HG02884 (cell line): ENCODE data around the gene MEF2C.
A peak's percentile ranks its signal among the peaks of the same experiment; 100 is the strongest.
"Not testable (repeated sequence)": the region's sequence is repeated elsewhere in the genome, so short reads cannot be mapped to it uniquely, and the experiment has no call there.

Experiments
- ATAC-seq: cut with Tn5 transposase; IDR thresholded peaks from one replicate; pipeline ENCODE4 v1.9.1; 2021; ENCODE audit warnings: mild to moderate bottlenecking, moderate library complexity; ENCODE audit not compliant: unreplicated experiment

The MEF2C gene

GRCh38 chr5:88863523-88863922 lies 19.5 kb downstream of the MEF2C start:
- ATAC-seq = no peak

GRCh38 chr5:88862547-88863175 lies 20.3 kb downstream of the MEF2C start:
- no peak for ATAC-seq

GRCh38 chr5:88861231-88861630 lies 21.8 kb downstream of the MEF2C start:
- ATAC-seq = no peak

- ATAC-seq = no peak
Observed at GRCh38 chr5:88860501-88860900, 22.5 kb downstream of the MEF2C start.

- no peak for ATAC-seq
Observed at GRCh38 chr5:88858392-88858791, 24.6 kb downstream of the MEF2C start.

GRCh38 chr5:88856381-88856780 lies 26.6 kb downstream of the MEF2C start:
- not testable (repeated sequence) for ATAC-seq

GRCh38 chr5:88854769-88855168 lies 28.2 kb downstream of the MEF2C start:
- no peak for ATAC-seq

- ATAC-seq = no peak
Observed at GRCh38 chr5:88847420-88847819, 35.6 kb downstream of the MEF2C start.

- no peak for ATAC-seq
Observed at GRCh38 chr5:88846434-88846833, 36.5 kb downstream of the MEF2C start.

GRCh38 chr5:88845081-88845697 lies 37.8 kb downstream of the MEF2C start:
- ATAC-seq = peak; percentile 85

GRCh38 chr5:88842784-88843183 lies 40.2 kb downstream of the MEF2C start:
- ATAC-seq = no peak

- no peak for ATAC-seq
Observed at GRCh38 chr5:88841212-88841611, 41.8 kb downstream of the MEF2C start.

GRCh38 chr5:88840495-88840894 lies 42.5 kb downstream of the MEF2C start:
- ATAC-seq = no peak

- ATAC-seq = no peak
Observed at GRCh38 chr5:88839238-88839637, 43.7 kb downstream of the MEF2C start.

- no peak for ATAC-seq
Observed at GRCh38 chr5:88838500-88838899, 44.5 kb downstream of the MEF2C start.

GRCh38 chr5:88837817-88838216 lies 45.2 kb downstream of the MEF2C start:
- ATAC-seq = no peak

- ATAC-seq = no peak
Observed at GRCh38 chr5:88837222-88837621, 45.8 kb downstream of the MEF2C start.

GRCh38 chr5:88836195-88836838 lies 46.7 kb downstream of the MEF2C start:
- no peak for ATAC-seq

GRCh38 chr5:88834499-88834898 lies 48.5 kb downstream of the MEF2C start:
- ATAC-seq = no peak

GRCh38 chr5:88834131-88834462 lies 48.9 kb downstream of the MEF2C start:
- no peak for ATAC-seq

- peak; percentile 46 for ATAC-seq
Observed at GRCh38 chr5:88833371-88834130, 49.4 kb downstream of the MEF2C start.

- ATAC-seq = no peak
Observed at GRCh38 chr5:88831816-88832215, 51.2 kb downstream of the MEF2C start.
